H9 (cell line): ENCODE measurements around the gene IGF2R. TPM values are rescaled to one million over a fixed set of nuclear protein-coding genes. Genes with fewer than 3 reads are reported as not detected.

ENCODE experiments used
- DNase-seq: peaks from one replicate; pipeline ENCODE4 v3.0.0-alpha.2; 2017
- H2AFZ ChIP-seq: one replicate; pipeline ENCODE4 v1.6.1; 2013; ENCODE audit warnings: mild to moderate bottlenecking, low read length, control low read depth, moderate library complexity
- H2AK5ac ChIP-seq: 2 replicates; pipeline ENCODE4 v1.6.1; 2013; ENCODE audit warnings: low read length, control low read depth, mixed read lengths; ENCODE audit not compliant: insufficient read length
- H2BK120ac ChIP-seq: one replicate; pipeline ENCODE4 v1.6.1; 2013; ENCODE audit warnings: low read depth, mild to moderate bottlenecking, low read length, control low read depth, inconsistent platforms; ENCODE audit not compliant: poor library complexity, severe bottlenecking
- H2BK12ac ChIP-seq: 2 replicates; pipeline ENCODE4 v1.6.1; 2013; ENCODE audit warnings: low read length, control low read depth, mixed read lengths, low read depth; ENCODE audit not compliant: insufficient read length
- H2BK15ac ChIP-seq: 2 replicates; pipeline ENCODE4 v1.6.1; 2013; ENCODE audit warnings: low read depth, low read length, control low read depth
- H2BK20ac ChIP-seq: one replicate; pipeline ENCODE4 v1.6.1; 2013; ENCODE audit warnings: low read depth, mild to moderate bottlenecking, low read length, control low read depth, inconsistent platforms; ENCODE audit not compliant: poor library complexity, severe bottlenecking
- H2BK5ac ChIP-seq: 2 replicates; pipeline ENCODE4 v1.6.1; 2013; ENCODE audit warnings: low read length, control low read depth, mixed read lengths; ENCODE audit not compliant: insufficient read length
- H3K14ac ChIP-seq: 2 replicates; pipeline ENCODE4 v1.6.1; 2013; ENCODE audit warnings: low read length, control low read depth; ENCODE audit not compliant: insufficient read depth
- H3K18ac ChIP-seq: 2 replicates; pipeline ENCODE4 v1.6.1; 2013; ENCODE audit warnings: low read depth, mild to moderate bottlenecking, mixed read lengths, low read length, control low read depth; ENCODE audit not compliant: insufficient read length
- H3K23ac ChIP-seq: 2 replicates; pipeline ENCODE4 v1.6.1; 2013; ENCODE audit warnings: low read length, control low read depth, mixed read lengths, low read depth; ENCODE audit not compliant: insufficient read length
- H3K23me2 ChIP-seq: 2 replicates; pipeline ENCODE4 v1.6.1; 2013; ENCODE audit warnings: low read depth, mild to moderate bottlenecking, mixed read lengths, low read length, control low read depth; ENCODE audit not compliant: insufficient read length, poor library complexity, severe bottlenecking
- H3K27ac ChIP-seq: 2 replicates; pipeline ENCODE4 v1.5.1; 2013; ENCODE audit warnings: low read length, control low read depth, mixed read lengths, low read depth; ENCODE audit not compliant: insufficient read length
- H3K27me3 ChIP-seq: 2 replicates; pipeline ENCODE4 v1.6.1; 2013; ENCODE audit warnings: low read length, control low read depth, inconsistent platforms; ENCODE audit not compliant: insufficient read depth
- H3K4ac ChIP-seq: 2 replicates; pipeline ENCODE4 v1.6.1; 2013; ENCODE audit warnings: low read depth, mild to moderate bottlenecking, control low read depth, inconsistent platforms, low read length, moderate library complexity
- H3K4me1 ChIP-seq: 2 replicates; pipeline ENCODE4 v1.6.1; 2013; ENCODE audit warnings: low read length, control low read depth, inconsistent platforms; ENCODE audit not compliant: insufficient read depth
- H3K4me2 ChIP-seq: 2 replicates; pipeline ENCODE4 v1.6.1; 2013; ENCODE audit warnings: low read length, control low read depth, mixed read lengths; ENCODE audit not compliant: insufficient read length, insufficient read depth
- H3K56ac ChIP-seq: 2 replicates; pipeline ENCODE4 v1.6.1; 2013; ENCODE audit warnings: low read depth, mild to moderate bottlenecking, mixed read lengths, low read length, control low read depth; ENCODE audit not compliant: insufficient read length
- H3K79me1 ChIP-seq: 2 replicates; pipeline ENCODE4 v1.6.1; 2013; ENCODE audit warnings: low read depth, mild to moderate bottlenecking, moderate library complexity, low read length, control low read depth, inconsistent platforms; ENCODE audit not compliant: insufficient read depth, poor library complexity, severe bottlenecking
- H3K79me2 ChIP-seq: 2 replicates; pipeline ENCODE4 v1.6.1; 2013; ENCODE audit warnings: low read length, control low read depth, inconsistent platforms; ENCODE audit not compliant: insufficient read depth
- H3K9ac ChIP-seq: 2 replicates; pipeline ENCODE4 v1.6.1; 2013; ENCODE audit warnings: low read length, control low read depth, mixed read lengths; ENCODE audit not compliant: insufficient read length; ENCODE audit errors: extremely low read depth
- H3K9me3 ChIP-seq: one replicate; pipeline ENCODE4 v1.6.1; 2013; ENCODE audit warnings: low read depth, low read length, inconsistent platforms; ENCODE audit not compliant: control insufficient read depth
- H3T11ph ChIP-seq: one replicate; pipeline ENCODE4 v1.6.1; 2013; ENCODE audit warnings: mild to moderate bottlenecking, low read length, control low read depth, inconsistent platforms
- H4K20me1 ChIP-seq: one replicate; pipeline ENCODE4 v1.6.1; 2013; ENCODE audit not compliant: control insufficient read depth, insufficient read length, insufficient read depth
- H4K5ac ChIP-seq: 2 replicates; pipeline ENCODE4 v1.6.1; 2013; ENCODE audit warnings: low read depth, mild to moderate bottlenecking, mixed read lengths, low read length, control low read depth; ENCODE audit not compliant: insufficient read length
- H4K8ac ChIP-seq: replicated peaks from 2 replicates; pipeline ENCODE4 v1.6.1; 2013; ENCODE audit warnings: low read length, control low read depth, mixed read lengths, low read depth; ENCODE audit not compliant: insufficient read length
- H4K91ac ChIP-seq: 2 replicates; pipeline ENCODE4 v1.6.1; 2013; ENCODE audit warnings: low read depth, mild to moderate bottlenecking, moderate library complexity, mixed read lengths, low read length, control low read depth; ENCODE audit not compliant: insufficient read length
- H3K27ac Mint-ChIP-seq, 3 experiments: 2 replicates in 2 of 3; 3 replicates in 1 of 3; pipeline ENCODE4 v1.8.0; 2020 to 2021; ENCODE audit warnings: mixed read lengths in 3 of 3, mild to moderate bottlenecking in 1 of 3, moderate library complexity in 1 of 3
- H3K27me3 Mint-ChIP-seq: 2 replicates; pipeline ENCODE4 v1.8.0; 2021; ENCODE audit warnings: low read depth, mild to moderate bottlenecking, moderate library complexity, mixed read lengths
- H3K36me3 Mint-ChIP-seq, 3 experiments: 2 replicates in 2 of 3; 3 replicates in 1 of 3; pipeline ENCODE4 v1.8.0; 2020 to 2021; ENCODE audit warnings: low read depth in 3 of 3, mixed read lengths in 3 of 3; ENCODE audit not compliant: insufficient read depth in 1 of 3
- H3K4me1 Mint-ChIP-seq, 2 experiments: 2 replicates each; pipeline ENCODE4 v1.8.0; 2020; ENCODE audit warnings: mixed read lengths in 2 of 2
- H3K4me3 Mint-ChIP-seq, 2 experiments: 2 replicates in 1 of 2; 3 replicates in 1 of 2; pipeline ENCODE4 v1.8.0; 2020 to 2021; ENCODE audit warnings: mild to moderate bottlenecking in 2 of 2, mixed read lengths in 2 of 2, moderate library complexity in 1 of 2
- H3K9me3 Mint-ChIP-seq, 2 experiments: 2 replicates in 1 of 2; 3 replicates in 1 of 2; pipeline ENCODE4 v1.8.0; 2020; ENCODE audit warnings: mild to moderate bottlenecking in 2 of 2, mixed read lengths in 2 of 2, moderate library complexity in 1 of 2
- CTCF ChIP-seq: fragments of 200-600 bp; sonication (generic); conservative IDR thresholded peaks from 3 replicates; pipeline ENCODE4 v1.8.0; 2021; ENCODE audit warnings: antibody characterized with exemption, mild to moderate bottlenecking
- WGBS: extraction: QIAGEN DNeasy Blood & Tissue Kit; methylation state at CpG from one replicate; pipeline ENCODE4 v1.1.7; 2013; ENCODE audit warnings: missing lambda C conversion rate, low lambda C conversion rate, mixed read lengths; ENCODE audit not compliant: insufficient read length; ENCODE audit errors: extremely low coverage; 5-methylcytosine and 5-hydroxymethylcytosine counted together
- total RNA-seq: library from RNA; stranded (reverse); gene quantifications from 2 replicates; pipeline ENCODE4 v1.2.1, GENCODE V29; 2021

The IGF2R gene
- total RNA-seq, 1 experiment from 2014 or later: 66.7 TPM

GRCh38 chr6:160154471-160154870, 185.6 kb downstream of the IGF2R start:
- no peak overlapping the region for H3K18ac ChIP-seq
- Mint-ChIP-seq H3K4me3 (no peak overlapping the region), H3K27ac (no peak overlapping the region), H3K9me3 (peaks cover 5 to 10% of the 10 kb centered on the region in 2 experiments; a peak in 2 of 5 replicates), H3K4me1 (no peaks in the 10 kb centered on the region), H3K27me3 (no peaks in the 10 kb centered on the region; the same call in 1 of the 2 replicates), H3K36me3 (peaks cover 0 to 11% (median 2%) of the 10 kb centered on the region in 3 experiments; a peak in 2 of 7 replicates)
- no peak overlapping the region for H3K9ac ChIP-seq
- H3K27ac ChIP-seq: no peak overlapping the region
- H3K56ac ChIP-seq: no peak overlapping the region
- WGBS: no CpG with 5 or more reads among the region's 3 CpGs
- no peak overlapping the region for H3K4ac ChIP-seq
- H3K27me3 ChIP-seq: no peaks in the 10 kb centered on the region
- no peaks in the 10 kb centered on the region for H3K9me3 ChIP-seq
- no peak overlapping the region for H2BK15ac ChIP-seq
- no peak overlapping the region for H3K23ac ChIP-seq
- no peaks in the 10 kb centered on the region for H3K23me2 ChIP-seq
- H2AK5ac ChIP-seq: no peak overlapping the region
- DNase-seq: no peak
- no peak for TF ChIP-seq CTCF
- H3K4me1 ChIP-seq: no peaks in the 10 kb centered on the region
- no peak overlapping the region for H3K14ac ChIP-seq
- H2AFZ ChIP-seq: no peak overlapping the region
- H2BK20ac ChIP-seq: peak overlapping the region; percentile 60
- no peak overlapping the region for H4K5ac ChIP-seq
- no peaks in the 10 kb centered on the region for H3K79me1 ChIP-seq
- H3T11ph ChIP-seq: no peak overlapping the region
- H2BK5ac ChIP-seq: no peak overlapping the region
- H3K4me2 ChIP-seq: no peak overlapping the region
- H2BK120ac ChIP-seq: no peak overlapping the region
- H4K8ac ChIP-seq: no peak overlapping the region
- H3K79me2 ChIP-seq: no peaks in the 10 kb centered on the region
- no peak overlapping the region for H4K91ac ChIP-seq
- H2BK12ac ChIP-seq: no peak overlapping the region
- H4K20me1 ChIP-seq: no peaks in the 10 kb centered on the region
